HUES48 (cell line): Measurements from ENCODE around the gene ASPM.

ENCODE experiments used
- H3K27ac ChIP-seq: one replicate; pipeline ENCODE4 v1.7.0; 2013; ENCODE audit warnings: low read depth, low read length, inconsistent platforms
- H3K27me3 ChIP-seq: 2 replicates; pipeline ENCODE4 v1.6.1; 2013; ENCODE audit warnings: mild to moderate bottlenecking, low read length; ENCODE audit not compliant: control insufficient read depth, insufficient read depth
- H3K36me3 ChIP-seq: 2 replicates; pipeline ENCODE4 v1.6.1; 2013; ENCODE audit warnings: low read length; ENCODE audit not compliant: control insufficient read depth, insufficient read depth
- H3K4me1 ChIP-seq: 2 replicates; pipeline ENCODE4 v1.6.1; 2013; ENCODE audit warnings: mild to moderate bottlenecking, low read length; ENCODE audit not compliant: control insufficient read depth, insufficient read depth
- H3K4me3 ChIP-seq: 2 replicates; pipeline ENCODE4 v1.5.1; 2013; ENCODE audit warnings: mild to moderate bottlenecking, low read depth, low read length
- H3K9ac ChIP-seq: 2 replicates; pipeline ENCODE4 v1.6.1; 2013; ENCODE audit warnings: mild to moderate bottlenecking, low read depth, low read length, moderate library complexity
- H3K9me3 ChIP-seq: 2 replicates; pipeline ENCODE4 v1.6.1; 2013; ENCODE audit warnings: low read length; ENCODE audit not compliant: control insufficient read depth, insufficient read depth

Gene ASPM

GRCh38 chr1:197081117-197081753 lies 65.2 kb downstream of the ASPM start:
- Histone ChIP-seq H3K9ac (no peak overlapping the region), H3K9me3 (peaks cover 52% of the 10 kb centered on the region), H3K4me3 (no peak overlapping the region), H3K4me1 (no peaks in the 10 kb centered on the region), H3K27ac (no peak overlapping the region), H3K27me3 (no peaks in the 10 kb centered on the region), H3K36me3 (peaks cover 44% of the 10 kb centered on the region)

DNA sequence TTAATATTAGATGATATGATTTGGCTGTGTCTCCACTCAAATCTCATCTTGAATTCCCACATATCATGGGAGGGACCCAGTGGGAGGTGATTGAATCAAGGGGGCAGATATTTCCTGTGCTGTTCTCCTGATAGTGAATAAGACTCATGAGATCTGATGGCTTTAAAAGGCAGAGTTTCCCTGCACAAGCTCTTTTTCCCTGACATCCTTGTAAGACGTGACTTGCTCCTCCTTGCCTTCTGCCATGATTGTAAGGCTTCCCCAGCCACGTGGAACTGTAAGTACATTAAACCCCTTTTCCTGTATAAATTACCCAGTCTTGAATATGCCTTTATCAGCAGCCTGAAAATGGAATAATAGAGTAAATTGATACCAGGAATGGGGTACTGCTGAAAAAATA lies 66.1 kb downstream of the ASPM start:
- Histone ChIP-seq H3K27ac (no peak overlapping the region), H3K4me3 (no peak overlapping the region), H3K9me3 (peaks cover 52% of the 10 kb centered on the region), H3K36me3 (peaks cover 35% of the 10 kb centered on the region), H3K9ac (no peak overlapping the region), H3K4me1 (no peaks in the 10 kb centered on the region), H3K27me3 (no peaks in the 10 kb centered on the region)

DNA sequence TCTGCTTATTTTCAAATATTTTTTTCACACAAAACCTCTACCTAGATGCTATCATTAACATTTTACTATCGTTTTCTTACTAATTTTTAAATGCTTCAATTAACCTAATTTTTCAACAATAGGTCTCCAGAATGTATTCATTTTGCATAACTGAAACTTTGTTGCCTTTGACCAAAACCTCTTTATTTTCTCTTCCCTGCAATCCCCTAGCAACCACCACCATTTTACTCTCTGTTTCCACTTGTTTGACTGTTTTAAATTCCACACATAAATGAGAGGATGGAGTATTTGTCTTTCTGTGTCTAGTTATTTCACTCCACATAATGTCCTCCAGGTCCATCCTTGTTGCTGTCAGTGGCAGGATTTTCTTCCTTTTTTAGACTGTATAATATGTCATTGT lies 69.9 kb downstream of the ASPM start:
- Histone ChIP-seq H3K4me3 (no peak overlapping the region), H3K9me3 (peaks cover 17% of the 10 kb centered on the region; the same call in 1 of the 2 replicates), H3K36me3 (no peaks in the 10 kb centered on the region), H3K4me1 (no peaks in the 10 kb centered on the region), H3K27ac (no peak overlapping the region), H3K27me3 (no peaks in the 10 kb centered on the region), H3K9ac (no peak overlapping the region)

GRCh38 chr1:197073978-197074377 lies 72.5 kb downstream of the ASPM start:
- Histone ChIP-seq H3K27ac (no peak overlapping the region), H3K4me1 (no peaks in the 10 kb centered on the region), H3K27me3 (no peaks in the 10 kb centered on the region), H3K4me3 (no peak overlapping the region), H3K36me3 (no peaks in the 10 kb centered on the region), H3K9me3 (no peaks in the 10 kb centered on the region), H3K9ac (no peak overlapping the region)

GRCh38 chr1:197067457-197067818 lies 79.0 kb downstream of the ASPM start:
- H3K9me3 ChIP-seq = peaks cover 3% of the 10 kb centered on the region; the same call in 1 of the 2 replicates
- H3K27ac ChIP-seq = no peak overlapping the region
- no peaks in the 10 kb centered on the region for H3K36me3 ChIP-seq
- H3K4me3 ChIP-seq = no peak overlapping the region
- no peaks in the 10 kb centered on the region for H3K4me1 ChIP-seq
- no peak overlapping the region for H3K9ac ChIP-seq
- no peaks in the 10 kb centered on the region for H3K27me3 ChIP-seq

- Histone ChIP-seq H3K27me3 (no peaks in the 10 kb centered on the region), H3K9me3 (peaks cover 3% of the 10 kb centered on the region; the same call in 1 of the 2 replicates), H3K9ac (no peak within 1 kb of the TSS), H3K4me1 (no peaks in the 10 kb centered on the region), H3K27ac (no peak within 1 kb of the TSS), H3K4me3 (no peak within 1 kb of the TSS), H3K36me3 (no peaks in the 10 kb centered on the region)
Measured at GRCh38 chr1:197066719-197067456, 79.6 kb downstream of the ASPM start, which contains the start of gene F13B. Gene F13B, minus strand, starts transcription at chr1:197067260. Its CDS starts 37 bp downstream, at chr1:197067223.

DNA sequence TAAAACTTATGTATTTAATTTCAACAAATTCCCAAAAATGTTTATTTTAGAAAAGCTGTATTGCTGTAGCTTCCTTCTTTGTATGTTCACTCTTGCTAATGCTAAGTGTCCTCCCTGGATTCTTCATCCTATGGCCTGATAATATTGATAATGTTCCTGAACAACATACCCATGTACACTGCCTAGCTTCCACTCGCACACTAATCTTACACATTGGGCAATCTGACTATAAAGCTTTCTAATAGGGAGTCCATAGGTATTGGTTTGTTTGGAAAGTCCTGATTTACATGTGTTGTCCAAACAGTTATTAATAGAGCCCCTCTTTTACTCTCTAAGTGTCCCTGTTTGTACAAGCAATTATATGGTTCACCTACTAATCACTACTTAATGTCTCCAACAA lies 80.2 kb downstream of the ASPM start:
- H3K27me3 ChIP-seq = no peaks in the 10 kb centered on the region
- H3K36me3 ChIP-seq = no peaks in the 10 kb centered on the region
- no peak overlapping the region for H3K9ac ChIP-seq
- H3K27ac ChIP-seq = no peak overlapping the region
- no peak overlapping the region for H3K4me3 ChIP-seq
- H3K4me1 ChIP-seq = no peaks in the 10 kb centered on the region
- H3K9me3 ChIP-seq = peaks cover 3% of the 10 kb centered on the region; the same call in 1 of the 2 replicates

DNA sequence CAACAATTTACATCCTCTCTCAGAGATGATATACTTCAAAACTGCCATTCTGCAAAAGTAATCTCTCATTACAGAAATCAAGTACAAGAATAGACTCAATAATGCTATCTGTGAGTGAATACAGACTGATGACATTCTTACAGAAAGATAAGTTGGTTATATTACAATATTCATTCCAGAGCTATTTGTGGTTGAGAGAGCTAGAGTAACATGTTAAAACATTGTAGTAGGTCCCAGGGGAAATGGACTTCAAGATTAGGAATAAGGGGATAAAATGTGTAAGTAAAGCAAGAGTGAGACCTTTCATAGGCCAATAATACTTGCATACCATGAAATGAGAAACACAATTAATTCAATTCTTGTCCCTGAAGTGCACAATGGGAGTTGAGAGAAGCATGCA lies 80.9 kb downstream of the ASPM start:
- no peak overlapping the region for H3K27ac ChIP-seq
- H3K4me3 ChIP-seq = no peak overlapping the region
- peaks cover 3% of the 10 kb centered on the region; the same call in 1 of the 2 replicates for H3K9me3 ChIP-seq
- H3K27me3 ChIP-seq = no peaks in the 10 kb centered on the region
- H3K36me3 ChIP-seq = no peaks in the 10 kb centered on the region
- H3K4me1 ChIP-seq = no peaks in the 10 kb centered on the region
- no peak overlapping the region for H3K9ac ChIP-seq

GRCh38 chr1:197063212-197063611 lies 83.3 kb downstream of the ASPM start:
- Histone ChIP-seq H3K9ac (no peak overlapping the region), H3K9me3 (no peaks in the 10 kb centered on the region), H3K4me3 (no peak overlapping the region), H3K4me1 (no peaks in the 10 kb centered on the region), H3K36me3 (no peaks in the 10 kb centered on the region), H3K27me3 (no peaks in the 10 kb centered on the region), H3K27ac (no peak overlapping the region)

- no peaks in the 10 kb centered on the region for H3K27me3 ChIP-seq
- H3K4me3 ChIP-seq = no peak overlapping the region
- H3K36me3 ChIP-seq = no peaks in the 10 kb centered on the region
- no peak overlapping the region for H3K27ac ChIP-seq
- H3K9ac ChIP-seq = no peak overlapping the region
- H3K4me1 ChIP-seq = no peaks in the 10 kb centered on the region
- H3K9me3 ChIP-seq = no peaks in the 10 kb centered on the region
Measured at GRCh38 chr1:197062692-197063091, 83.8 kb downstream of the ASPM start.

DNA sequence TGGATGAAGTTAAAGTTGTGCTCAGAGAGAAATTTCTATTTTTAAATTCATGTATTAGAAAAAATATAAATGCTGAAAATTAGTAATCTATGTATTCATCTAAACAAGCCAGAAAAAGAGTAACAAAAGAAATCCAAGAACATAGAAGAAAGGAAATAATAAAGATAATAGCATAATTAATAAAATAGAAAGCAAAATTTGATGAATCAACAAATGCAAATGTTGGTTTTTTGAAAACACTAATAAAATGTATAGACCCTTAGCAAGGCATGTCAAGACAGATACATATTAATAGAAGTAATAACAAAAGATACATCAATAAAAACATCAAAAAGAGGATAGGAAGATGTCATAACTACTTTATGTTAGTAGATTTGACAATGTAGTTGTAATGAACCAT lies 97.4 kb downstream of the ASPM start:
- Histone ChIP-seq H3K4me1 (no peaks in the 10 kb centered on the region), H3K36me3 (no peaks in the 10 kb centered on the region), H3K9me3 (no peaks in the 10 kb centered on the region), H3K9ac (no peak overlapping the region), H3K27me3 (no peaks in the 10 kb centered on the region), H3K4me3 (no peak overlapping the region), H3K27ac (no peak overlapping the region)
